CD4-positive, alpha-beta T cell treated with Interleukin-15 for 1 hour (primary cell): Measurements from ENCODE around the gene TRAPPC6A.

Experiments used
- DNase-seq: peaks from one replicate; pipeline ENCODE4 v3.0.0-alpha.2; 2020

TRAPPC6A gene

DNA sequence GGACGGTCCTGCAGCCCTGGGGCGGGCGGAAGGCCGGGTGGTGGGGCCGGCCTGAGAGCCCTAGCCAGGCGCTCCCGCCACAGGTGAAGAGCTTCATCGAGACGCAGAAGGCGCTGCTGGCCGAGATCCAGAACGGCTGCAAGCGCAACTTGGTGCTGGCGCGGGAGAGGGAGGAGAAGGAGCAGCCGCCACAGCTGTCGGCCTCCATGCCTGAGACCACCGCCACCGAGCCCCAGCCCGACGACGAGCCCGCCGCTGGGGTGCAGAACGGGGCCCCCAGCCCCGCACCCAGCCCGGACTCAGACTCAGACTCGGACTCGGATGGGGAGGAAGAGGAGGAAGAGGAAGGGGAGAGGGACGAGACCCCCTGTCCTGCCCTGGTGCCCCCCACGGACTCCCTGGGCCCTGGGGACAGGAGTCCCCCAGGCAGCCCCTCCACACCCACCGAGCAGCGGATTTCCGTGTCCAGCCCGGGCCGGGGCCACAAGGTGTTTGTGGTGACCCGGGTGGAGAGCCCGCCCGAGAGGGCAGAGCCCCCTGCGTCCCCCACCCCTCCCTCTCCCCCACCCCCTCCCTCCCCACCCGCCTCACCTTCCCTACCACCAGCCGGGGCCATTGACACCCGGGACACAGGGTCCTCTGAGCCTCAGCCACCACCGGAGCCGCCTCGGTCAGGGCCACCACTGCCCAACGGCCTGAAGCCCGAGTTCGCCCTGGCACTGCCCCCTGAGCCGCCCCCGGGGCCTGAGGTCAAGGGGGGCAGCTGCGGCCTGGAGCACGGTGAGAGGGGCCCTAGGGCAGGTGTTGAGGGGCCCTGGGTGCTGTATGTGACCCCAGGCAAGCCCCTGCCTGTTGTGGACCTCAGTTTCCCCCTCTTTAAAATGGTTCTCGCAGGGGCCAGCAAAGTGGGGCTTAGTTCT is 32.5 kb downstream of the TRAPPC6A start:
- DNase-seq = no peak

DNA sequence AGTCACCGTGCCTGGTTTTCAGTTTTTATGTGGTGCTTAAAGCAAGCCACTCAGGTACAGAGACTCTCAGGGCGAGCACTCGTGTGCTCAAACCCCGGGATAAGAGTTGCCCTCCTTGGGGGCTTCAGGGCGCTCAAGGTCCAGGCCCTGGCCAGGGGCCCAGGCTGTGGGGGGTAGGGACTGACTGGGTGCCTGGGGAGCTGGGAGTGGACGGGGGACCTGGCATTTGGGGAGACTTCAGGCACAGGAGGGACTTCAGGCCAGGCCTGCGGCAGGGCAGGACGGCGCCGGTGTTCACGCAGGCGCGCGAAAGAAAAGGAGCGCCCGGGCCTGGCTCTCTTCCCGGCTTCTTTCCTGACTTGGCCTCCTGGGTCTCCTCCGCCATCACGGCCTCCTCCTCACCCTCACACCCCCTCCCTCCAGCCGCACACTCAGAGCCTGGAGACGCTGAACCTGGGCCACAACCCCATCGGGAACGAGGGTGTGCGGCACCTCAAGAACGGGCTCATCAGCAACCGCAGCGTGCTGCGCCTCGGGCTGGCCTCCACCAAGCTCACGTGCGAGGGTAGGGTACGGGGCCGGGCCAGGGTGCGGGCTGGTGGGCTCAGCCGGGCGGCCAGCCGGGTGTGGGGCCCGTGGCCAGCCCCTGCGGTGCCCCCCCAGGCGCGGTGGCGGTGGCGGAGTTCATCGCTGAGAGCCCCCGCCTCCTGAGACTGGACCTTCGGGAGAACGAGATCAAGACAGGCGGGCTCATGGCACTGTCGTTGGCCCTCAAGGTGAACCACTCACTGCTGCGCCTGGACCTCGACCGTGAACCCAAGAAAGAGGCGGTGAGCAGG is 33.4 kb downstream of the TRAPPC6A start:
- no peak for DNase-seq

DNA sequence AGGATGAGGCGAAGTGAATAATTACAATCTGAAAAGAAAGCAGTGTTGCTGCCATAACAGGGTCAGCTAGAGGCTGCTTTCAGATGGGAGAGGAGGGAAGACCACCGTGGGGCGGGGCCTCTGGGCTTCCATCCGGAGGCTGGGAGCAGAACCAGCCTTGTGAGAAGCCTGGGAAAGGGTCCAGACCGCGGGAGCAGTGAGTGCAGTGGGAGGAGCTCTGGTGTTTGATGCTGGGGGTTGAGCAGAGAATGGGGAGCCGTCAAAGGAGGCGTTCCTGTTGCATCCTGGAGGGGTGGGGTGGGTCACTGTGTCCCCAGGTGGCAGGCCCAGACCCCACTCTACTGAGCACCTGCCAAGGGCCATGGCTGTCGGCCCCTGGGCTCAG is 35.3 kb downstream of the TRAPPC6A start:
- DNase-seq = no peak

DNA sequence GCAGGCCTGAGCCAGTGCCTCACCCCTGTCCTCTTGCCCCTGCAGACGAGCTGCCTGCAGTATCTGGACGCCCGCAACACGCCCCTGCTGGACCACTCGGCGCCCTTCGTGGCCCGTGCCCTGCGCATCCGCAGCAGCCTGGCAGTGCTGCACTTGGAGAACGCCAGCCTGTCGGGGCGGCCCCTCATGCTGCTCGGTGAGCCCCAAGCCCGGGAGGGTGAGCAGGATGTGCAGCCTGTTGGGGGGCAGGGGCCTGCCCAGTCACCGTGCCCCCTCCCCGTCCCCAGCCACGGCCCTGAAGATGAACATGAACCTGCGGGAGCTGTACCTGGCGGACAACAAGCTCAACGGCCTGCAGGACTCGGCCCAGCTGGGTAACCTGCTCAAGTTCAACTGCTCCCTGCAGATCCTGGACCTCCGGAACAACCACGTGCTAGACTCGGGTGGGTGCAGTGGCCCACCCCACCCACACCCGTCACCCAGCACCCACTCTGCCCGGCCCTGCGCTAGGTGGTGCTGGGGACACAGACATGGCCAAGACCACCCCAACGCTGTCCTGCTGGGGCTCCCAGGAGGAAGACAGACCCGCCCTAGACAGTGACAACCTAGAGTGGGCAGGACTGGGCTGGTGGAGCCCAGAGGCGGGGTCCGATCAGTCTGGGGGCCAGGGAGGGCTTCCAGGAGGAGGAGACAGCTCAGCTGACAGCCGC is 35.9 kb downstream of the TRAPPC6A start:
- no peak for DNase-seq

DNA sequence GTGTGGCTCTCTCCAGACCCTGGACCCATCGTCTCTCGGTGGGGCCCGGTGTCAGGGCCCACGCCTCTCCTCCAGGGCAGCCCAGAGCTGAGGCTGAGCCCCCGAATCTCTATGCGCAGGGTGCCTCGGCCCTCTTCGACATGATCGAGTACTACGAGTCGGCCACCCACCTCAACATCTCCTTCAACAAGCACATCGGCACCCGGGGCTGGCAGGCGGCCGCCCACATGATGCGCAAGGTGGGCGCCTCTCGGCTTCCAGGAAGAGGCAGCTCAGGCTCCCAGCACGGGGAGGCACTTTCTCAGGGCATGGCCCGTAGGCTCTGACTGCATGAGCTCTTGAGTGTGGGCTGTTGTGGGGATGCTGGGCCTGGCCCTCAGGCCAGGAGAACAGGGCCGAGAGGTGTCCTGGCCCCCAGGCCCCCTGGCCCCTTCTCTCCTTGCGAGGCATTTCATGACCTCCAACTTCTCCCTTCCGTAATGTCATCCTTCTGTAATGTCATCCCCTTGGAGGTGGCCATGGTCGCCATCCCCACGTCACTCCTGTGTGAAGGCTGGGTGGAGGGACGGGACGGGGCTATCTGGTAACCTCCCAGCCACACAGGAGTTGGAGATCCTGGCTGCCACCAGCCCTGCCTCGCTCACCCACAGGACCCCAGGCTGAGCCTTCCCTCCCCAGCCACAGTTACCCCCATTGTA is 36.7 kb downstream of the TRAPPC6A start:
- DNase-seq = no peak

DNA sequence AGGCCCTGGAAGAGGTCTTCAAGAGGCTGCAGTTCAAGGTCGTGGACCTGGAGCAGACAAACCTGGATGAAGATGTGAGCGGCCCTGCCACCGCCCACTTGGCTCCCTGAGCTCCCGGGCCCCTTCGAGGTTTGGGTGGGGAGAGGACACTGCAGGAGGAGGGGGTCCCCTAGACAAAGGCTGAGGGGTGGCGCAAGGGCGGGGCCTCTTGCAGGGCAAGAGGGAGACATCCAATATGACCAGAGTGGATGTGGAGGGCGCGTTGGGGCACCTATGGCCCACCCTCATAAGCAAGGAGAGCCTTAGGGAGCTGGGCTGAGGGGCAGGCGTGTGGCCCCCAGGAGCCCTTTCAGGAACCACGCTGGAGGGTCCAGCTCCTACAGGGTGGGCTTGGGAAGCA is 37.5 kb downstream of the TRAPPC6A start:
- DNase-seq = no peak

DNA sequence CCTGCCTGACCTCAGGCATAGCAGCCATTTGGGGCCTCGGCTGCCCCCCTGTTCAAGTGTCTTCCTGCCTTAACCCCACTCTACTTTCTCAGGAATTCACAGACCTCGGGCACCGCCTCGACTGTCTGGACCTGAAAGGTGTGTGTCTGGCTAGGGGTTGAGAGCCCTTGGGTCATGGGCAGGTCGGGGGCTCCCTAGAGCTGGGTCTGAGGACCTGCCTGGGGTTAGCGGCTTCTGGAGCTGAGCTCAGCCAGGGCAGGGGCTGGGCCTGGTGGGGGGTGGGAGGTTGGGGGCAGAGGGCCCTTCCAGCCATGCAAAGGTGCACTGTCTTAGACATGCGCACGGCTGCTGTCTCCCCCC is 37.9 kb downstream of the TRAPPC6A start:
- DNase-seq = no peak

DNA sequence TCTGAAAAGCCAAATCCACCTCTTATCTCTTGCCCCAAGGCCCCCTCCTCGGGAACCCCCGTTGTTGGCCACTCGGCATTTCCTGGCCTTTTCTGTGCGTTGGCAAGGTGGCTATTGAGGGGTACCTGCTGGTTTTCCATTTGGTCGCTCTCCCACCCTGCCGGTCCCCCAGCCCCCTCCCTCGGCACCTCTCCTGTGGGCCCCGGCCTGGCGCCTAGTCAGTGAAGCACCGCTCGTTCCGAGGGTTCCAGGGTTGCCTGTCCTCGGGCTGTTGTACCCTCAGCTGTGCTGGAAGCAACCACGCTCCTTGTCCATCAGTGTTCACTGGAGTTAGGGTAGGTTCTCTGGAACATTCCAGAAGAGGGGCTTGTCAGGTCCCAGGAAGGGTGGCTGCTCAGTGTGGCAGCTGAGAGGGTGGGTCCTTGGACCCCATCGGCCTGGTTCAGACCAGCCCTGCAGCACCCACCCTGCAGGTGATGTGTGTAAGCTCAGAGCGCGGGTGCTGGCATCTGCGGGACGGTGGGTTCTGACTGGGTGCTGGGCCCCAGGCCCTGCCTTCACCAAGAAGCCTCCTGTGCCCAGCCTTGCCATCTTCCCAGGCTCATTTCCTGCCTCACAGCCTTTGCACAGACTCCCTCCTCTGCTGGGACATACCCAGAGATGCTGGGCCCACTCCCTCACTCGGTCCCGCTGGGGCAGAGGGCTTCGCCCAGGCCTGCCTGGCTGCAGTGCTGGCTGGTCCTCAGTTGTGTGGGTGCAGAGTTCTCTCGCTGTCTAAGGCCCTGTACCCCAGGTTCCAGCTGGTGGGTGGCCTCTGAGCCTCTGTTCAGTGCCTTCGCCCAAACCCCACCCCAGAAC is 38.5 kb downstream of the TRAPPC6A start:
- no peak for DNase-seq

DNA sequence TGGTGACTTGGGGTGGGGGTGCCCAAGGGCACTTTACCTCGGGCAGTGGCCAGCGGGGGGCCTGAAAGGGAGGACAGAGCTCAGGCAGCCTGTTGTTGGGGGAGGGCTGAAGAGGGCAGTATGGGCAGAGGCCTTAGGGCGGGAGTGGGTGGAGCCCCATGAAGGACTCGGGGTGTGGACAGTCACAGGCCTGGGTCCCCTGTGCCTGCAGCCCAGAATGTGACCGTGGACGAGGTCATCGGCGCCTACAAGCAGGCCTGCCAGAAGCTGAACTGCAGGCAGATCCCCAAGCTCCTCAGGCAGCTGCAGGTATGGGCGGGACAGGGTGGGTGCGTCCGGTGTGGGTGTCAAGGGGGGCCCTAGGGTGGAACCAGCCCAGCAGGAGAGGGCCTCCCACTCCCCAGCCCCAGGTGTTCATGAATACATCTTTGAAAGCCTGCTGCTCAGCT is 39.7 kb downstream of the TRAPPC6A start:
- DNase-seq = no peak

DNA sequence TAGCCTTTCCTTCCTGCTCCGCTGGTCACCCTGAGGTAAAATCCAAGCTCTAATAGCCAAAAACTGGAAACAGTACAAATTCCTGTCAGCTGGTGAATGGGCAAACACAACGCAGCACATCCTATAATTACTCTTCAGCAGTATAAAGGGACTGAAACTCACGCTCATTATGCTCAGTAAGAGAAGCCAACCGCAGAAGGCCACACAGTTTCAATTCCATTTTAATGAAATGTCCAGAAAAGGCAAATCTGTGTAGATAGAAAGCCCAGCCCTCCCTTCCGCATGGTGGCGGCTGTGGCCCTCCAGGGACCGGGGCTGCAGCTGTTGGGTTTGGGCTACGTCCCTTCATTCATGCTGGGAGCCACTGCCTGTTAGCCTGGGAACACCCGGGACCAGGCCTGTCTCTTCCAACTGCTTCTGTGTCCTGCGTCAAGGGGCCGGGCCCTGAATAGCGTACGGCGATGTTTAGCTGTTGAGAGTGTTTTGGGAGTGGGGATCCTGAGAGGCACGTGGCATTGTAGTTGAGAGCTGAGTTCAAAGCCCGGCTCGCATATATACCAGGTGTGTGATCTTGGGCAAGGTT is 40.8 kb downstream of the TRAPPC6A start:
- DNase-seq = no peak

DNA sequence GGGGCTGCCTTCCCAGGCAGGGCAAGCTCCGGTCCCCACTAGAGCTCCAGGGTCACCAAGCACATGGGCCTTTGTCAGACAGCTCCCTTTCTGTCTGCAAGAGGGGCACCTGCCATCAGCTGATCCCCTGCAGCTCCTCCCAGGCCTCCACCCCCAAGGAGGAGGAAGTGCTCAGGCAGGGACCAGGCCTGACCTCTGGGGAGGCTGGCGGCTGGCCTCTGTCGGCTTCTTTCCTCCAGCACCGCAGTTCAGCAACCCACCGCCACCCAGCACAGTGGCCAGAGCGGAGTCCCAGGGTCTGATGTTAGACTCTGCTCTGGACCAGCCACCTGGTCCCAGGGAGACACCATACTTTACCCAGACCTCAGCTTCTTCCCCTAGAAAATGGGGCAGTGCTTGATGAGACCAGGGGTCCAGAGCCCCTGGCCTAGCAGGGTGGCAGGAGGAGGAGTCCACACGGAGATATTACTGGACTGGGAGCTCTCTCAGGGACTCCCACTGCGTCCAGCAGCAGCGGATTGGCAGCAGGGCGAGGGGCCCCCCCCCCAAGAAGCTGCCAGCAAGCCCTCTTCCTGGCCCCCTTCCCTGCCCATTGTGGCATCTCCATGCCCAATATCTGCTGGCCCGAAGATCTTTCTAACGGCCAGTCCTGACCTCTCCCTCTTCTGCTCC is 41.4 kb downstream of the TRAPPC6A start:
- no peak for DNase-seq

DNA sequence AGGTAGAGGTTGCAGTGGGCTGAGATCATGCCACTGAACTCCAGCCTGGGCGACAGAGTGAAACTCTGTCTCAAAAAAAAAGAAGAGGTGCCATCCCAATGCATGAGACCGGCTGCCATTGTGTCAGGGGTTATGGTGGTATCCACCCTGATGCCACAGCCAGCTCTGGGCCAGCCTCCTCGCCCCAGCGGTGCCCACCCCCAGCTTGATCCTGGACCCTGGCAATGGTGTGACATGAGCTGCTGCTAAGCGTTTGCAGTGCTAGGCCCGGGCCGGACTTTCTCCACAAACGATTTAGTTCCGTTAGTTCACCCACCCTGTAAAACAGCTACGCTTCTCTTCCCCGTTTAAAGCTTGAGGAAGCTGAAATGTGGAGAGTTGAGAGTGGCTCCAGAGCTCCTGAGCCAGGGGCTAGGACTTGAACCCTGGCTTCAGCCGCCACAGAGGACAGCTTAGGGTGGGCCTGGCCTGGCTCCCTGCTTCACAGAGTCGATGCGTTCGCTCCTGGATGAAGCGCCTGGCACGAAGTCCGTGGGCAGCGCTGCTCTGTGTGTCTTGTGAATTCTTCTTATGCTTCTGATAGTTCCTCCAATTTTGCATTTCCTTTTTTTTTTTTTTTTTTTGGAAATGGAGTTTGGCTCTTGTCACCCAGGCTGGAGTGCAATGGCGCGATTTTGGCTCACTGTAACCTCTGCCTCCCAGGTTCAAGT is 42.7 kb downstream of the TRAPPC6A start:
- no peak for DNase-seq

DNA sequence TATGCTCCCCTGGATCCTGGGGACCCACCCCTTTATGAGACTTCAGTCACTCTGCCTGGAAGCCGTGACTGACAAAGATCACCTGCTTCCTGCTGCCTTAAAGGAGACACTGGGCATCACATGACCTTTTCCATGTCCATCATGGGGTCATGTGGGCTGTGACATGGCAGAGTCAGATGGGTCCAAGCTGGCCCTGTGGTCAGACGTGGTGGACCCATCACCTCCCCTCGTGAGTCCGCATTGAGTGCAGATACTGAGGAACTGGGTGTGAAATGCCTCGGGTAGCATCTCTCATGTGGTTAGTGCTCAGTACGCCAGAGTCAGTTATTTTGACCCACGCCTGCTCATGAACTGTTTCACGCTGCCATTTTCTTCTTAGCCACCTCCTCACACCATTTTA is 44.4 kb downstream of the TRAPPC6A start:
- DNase-seq = no peak

DNA sequence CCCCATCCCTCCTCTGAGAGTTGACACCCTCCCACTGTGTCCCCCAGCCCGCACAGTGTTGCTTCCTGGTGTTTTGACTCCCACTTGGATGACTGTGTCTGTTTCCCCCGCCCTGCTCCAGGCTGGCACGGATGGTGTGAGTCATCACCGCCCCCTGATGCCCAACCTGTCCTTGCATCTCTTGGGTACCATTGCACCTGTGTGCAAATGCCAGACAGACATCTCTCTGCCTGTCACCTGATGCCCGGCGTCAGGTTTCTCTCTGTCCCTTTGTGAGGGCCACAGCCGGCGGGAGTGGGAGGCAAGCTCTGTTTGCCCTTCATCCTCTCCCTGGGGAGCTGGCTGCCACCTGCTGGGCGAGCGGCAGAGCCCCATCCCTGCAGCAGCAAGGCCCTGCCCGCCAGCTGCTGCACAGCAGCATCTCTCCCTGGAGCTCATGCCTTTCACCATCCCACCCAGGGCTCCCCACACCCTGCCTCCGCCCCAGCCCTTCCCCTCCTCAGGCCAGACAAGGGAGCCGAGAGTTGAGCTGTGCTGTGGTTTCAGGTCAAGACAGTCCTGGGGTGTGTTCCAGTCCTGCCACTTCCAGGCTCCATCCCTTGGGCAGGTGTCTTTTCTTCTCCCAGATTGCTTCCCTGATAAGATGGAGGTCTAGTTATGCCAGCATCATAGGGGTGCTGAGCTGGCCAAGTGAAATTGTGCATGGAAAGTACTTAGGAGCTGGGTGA is 47.0 kb downstream of the TRAPPC6A start:
- DNase-seq = no peak

DNA sequence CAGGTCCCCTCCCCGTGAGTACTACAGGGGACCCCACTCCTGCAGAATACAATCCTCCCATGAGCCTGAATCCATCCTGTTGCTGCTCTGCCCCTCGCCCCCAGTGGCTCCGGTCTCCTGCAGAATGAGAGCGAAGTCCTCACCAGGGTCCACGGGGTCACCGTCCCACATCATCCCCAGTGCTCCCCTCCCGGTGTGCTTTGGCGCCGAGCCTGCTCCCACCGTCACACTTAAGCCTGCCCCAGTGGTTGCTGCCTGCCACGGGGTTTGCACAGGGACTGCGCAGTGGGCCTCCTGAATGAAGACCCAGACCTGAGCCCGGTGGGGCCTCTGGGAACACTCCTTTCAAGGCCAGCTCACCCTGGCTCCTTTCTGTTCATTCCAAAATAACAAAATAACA is 47.8 kb downstream of the TRAPPC6A start:
- DNase-seq = no peak

DNA sequence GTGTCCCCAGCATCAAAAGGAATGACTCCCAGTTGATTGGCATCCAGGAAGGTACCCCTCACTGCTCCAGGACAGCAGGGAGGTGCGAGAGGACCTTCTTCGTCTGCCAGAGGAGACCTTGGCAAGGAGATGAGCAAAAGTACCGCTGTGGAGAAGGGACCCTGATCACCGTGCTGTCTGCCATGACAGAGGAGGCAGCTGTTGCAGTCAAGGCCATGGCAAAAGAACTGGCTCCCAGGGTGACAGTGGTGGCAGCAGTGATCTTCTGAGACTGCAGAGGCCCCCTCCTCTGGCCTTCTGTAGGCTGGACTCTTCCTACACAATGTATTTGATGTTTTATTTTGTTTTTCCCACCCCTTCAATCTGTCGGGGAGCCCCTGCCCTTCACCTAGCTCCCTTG is 49.2 kb downstream of the TRAPPC6A start:
- no peak for DNase-seq

DNA sequence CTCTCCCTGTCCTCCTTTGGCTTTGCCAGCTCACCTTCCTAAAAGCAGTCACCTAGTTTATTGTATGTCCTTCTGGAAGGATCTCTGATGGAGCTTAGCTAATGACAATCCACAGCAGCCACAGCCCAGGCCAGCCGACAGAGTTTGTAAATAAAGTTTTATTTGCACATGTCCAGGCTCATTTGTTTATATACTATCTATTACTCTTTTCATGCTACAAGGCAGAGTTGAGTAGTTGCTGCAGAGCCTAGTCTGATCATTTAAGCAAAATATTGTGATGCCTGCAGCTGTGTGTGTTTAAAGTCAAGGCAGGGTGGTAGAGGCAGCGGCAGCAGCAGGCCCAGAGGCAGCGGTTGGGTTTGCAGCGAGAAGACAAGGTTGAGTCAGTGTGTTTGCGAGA is 49.9 kb downstream of the TRAPPC6A start:
- no peak for DNase-seq

DNA sequence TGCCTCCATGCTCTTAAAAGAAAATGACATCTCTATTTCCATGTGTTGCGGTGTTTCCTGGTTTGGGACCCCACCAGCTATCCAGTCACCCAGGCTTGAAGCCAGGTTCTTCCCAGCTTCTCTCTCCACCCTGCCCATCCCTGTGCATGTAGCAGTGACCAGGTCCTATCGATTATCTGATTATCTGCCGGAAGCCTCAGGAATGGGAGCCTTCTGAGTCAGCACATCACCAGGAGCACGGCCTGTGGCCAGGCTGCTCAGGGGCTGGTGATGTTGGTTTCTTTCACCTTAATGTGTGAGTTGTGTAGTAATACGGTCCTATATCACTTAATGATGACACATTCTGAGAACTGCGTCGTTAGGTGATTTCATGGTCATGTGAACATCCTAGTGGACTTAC is 51.4 kb downstream of the TRAPPC6A start:
- DNase-seq = no peak

DNA sequence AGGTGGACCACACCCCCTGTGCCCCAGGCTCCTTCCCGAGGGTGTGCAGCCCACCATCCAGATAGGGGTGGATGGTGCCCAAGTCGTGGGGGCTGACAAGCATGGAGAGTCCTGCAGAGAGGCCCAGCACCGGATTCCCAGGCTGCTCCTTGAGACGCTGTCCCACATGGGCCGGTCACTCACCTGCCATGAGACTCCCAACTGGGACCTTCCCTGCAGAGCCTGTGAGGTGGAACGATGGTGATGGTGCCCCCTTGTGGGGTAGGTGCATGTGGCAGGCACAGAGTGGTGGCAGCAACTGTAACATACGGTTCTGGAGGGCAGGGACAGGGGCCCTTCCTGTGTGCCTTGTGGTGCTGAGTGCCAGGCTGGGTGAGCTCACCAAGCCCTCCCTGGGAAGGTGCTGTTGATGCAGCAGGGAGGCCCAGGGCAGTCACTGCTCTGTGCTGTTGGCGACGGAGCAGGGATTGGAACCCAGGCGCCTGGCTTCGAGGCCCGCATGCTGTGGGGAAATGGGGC is 52.0 kb downstream of the TRAPPC6A start:
- DNase-seq = peak; percentile 61
